ENCODE measurements around the gene RPTN. TPM values are rescaled to one million over a fixed set of nuclear protein-coding genes. Genes with fewer than 3 reads are reported as not detected.

The RPTN gene
- total and polyA plus RNA-seq, 2 experiments from 2014 or later = not detected

GRCh38 chr1:152160576-152160975 lies 1.5 kb upstream of the RPTN start:
- Mint-ChIP-seq H3K27ac (no peak overlapping the region), H3K9me3 (no peaks in the 10 kb centered on the region; the same call in 2 of the 3 replicates), H3K36me3 (ENCODE audit: low read depth) (no peaks in the 10 kb centered on the region), H3K27me3 (ENCODE audit: insufficient read depth, low read depth, poor library complexity) (no peaks in the 10 kb centered on the region), H3K4me3 (no peak overlapping the region), H3K4me1 (peaks cover 2% of the 10 kb centered on the region; the same call in 2 of the 3 replicates)
- H4K20me1 ChIP-seq (replicated peaks; ENCODE audit: insufficient read depth) = no peaks in the 10 kb centered on the region
- ATAC-seq = no peak
- DNase-seq (ENCODE audit: low spot score) = no peak
- H3K9me2 ChIP-seq (ENCODE audit: insufficient read depth) = no peaks in the 10 kb centered on the region; the same call in 1 of the 2 replicates
- H3K4me1 ChIP-seq (ENCODE audit: insufficient read depth) = no peaks in the 10 kb centered on the region
- no peak for TF ChIP-seq STAT1 (IDR thresholded peaks at IDR 0.05; ENCODE audit: unreplicated experiment)
- TF ChIP-seq JUNB (IDR thresholded peaks at IDR 0.05; ENCODE audit: unreplicated experiment) = no peak
- TF ChIP-seq POLR2AphosphoS5 (IDR thresholded peaks at IDR 0.05; ENCODE audit: low read depth) = no peak
- no peak for TF ChIP-seq ZNF114 (CRISPR knock-in tag; IDR thresholded peaks at IDR 0.05)
- no peak for TF ChIP-seq CREB1 (CRISPR knock-in tag; IDR thresholded peaks at IDR 0.05; ENCODE audit: low read depth)
- TF ChIP-seq NANOG (IDR thresholded peaks at IDR 0.05; ENCODE audit: borderline replicate concordance) = no peak
- TF ChIP-seq REST (IDR thresholded peaks at IDR 0.05; ENCODE audit: unreplicated experiment) = no peak
- TF ChIP-seq, protein P1, sequence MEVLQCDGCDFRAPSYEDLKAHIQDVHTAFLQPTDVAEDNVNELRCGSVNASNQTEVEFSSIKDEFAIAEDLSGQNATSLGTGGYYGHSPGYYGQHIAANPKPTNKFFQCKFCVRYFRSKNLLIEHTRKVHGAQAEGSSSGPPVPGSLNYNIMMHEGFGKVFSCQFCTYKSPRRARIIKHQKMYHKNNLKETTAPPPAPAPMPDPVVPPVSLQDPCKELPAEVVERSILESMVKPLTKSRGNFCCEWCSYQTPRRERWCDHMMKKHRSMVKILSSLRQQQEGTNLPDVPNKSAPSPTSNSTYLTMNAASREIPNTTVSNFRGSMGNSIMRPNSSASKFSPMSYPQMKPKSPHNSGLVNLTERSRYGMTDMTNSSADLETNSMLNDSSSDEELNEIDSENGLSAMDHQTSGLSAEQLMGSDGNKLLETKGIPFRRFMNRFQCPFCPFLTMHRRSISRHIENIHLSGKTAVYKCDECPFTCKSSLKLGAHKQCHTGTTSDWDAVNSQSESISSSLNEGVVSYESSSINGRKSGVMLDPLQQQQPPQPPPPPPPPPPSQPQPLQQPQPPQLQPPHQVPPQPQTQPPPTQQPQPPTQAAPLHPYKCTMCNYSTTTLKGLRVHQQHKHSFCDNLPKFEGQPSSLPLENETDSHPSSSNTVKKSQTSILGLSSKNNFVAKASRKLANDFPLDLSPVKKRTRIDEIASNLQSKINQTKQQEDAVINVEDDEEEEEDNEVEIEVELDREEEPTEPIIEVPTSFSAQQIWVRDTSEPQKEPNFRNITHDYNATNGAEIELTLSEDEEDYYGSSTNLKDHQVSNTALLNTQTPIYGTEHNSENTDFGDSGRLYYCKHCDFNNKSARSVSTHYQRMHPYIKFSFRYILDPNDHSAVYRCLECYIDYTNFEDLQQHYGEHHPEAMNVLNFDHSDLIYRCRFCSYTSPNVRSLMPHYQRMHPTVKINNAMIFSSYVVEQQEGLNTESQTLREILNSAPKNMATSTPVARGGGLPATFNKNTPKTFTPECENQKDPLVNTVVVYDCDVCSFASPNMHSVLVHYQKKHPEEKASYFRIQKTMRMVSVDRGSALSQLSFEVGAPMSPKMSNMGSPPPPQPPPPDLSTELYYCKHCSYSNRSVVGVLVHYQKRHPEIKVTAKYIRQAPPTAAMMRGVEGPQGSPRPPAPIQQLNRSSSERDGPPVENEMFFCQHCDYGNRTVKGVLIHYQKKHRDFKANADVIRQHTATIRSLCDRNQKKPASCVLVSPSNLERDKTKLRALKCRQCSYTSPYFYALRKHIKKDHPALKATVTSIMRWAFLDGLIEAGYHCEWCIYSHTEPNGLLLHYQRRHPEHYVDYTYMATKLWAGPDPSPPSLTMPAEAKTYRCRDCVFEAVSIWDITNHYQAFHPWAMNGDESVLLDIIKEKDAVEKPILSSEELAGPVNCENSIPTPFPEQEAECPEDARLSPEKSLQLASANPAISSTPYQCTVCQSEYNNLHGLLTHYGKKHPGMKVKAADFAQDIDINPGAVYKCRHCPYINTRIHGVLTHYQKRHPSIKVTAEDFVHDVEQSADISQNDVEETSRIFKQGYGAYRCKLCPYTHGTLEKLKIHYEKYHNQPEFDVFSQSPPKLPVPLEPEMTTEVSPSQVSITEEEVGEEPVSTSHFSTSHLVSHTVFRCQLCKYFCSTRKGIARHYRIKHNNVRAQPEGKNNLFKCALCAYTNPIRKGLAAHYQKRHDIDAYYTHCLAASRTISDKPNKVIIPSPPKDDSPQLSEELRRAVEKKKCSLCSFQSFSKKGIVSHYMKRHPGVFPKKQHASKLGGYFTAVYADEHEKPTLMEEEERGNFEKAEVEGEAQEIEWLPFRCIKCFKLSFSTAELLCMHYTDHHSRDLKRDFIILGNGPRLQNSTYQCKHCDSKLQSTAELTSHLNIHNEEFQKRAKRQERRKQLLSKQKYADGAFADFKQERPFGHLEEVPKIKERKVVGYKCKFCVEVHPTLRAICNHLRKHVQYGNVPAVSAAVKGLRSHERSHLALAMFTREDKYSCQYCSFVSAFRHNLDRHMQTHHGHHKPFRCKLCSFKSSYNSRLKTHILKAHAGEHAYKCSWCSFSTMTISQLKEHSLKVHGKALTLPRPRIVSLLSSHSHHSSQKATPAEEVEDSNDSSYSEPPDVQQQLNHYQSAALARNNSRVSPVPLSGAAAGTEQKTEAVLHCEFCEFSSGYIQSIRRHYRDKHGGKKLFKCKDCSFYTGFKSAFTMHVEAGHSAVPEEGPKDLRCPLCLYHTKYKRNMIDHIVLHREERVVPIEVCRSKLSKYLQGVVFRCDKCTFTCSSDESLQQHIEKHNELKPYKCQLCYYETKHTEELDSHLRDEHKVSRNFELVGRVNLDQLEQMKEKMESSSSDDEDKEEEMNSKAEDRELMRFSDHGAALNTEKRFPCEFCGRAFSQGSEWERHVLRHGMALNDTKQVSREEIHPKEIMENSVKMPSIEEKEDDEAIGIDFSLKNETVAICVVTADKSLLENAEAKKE (CRISPR knock-in tag; IDR thresholded peaks at IDR 0.05) = no peak
- H2AFZ ChIP-seq = no peak overlapping the region
- no peak overlapping the region for H3K4me2 ChIP-seq
- H3K27ac ChIP-seq (ENCODE audit: low read depth) = no peak overlapping the region
- H3F3A ChIP-seq (replicated peaks; ENCODE audit: low read depth) = no peaks in the 10 kb centered on the region
- no peak overlapping the region for H3K4me3 ChIP-seq
- H3K79me2 ChIP-seq (replicated peaks; ENCODE audit: insufficient read depth) = no peaks in the 10 kb centered on the region
- no peaks in the 10 kb centered on the region for H3K36me3 ChIP-seq (ENCODE audit: insufficient read depth)
- H3K27me3 ChIP-seq (ENCODE audit: insufficient read depth) = no peaks in the 10 kb centered on the region

Data from GM23338 (cell line).